ENCODE results near the gene SPAAR. TPM values are rescaled to one million over a fixed set of nuclear protein-coding genes. Genes with fewer than 3 reads are reported as not detected.
A peak's percentile ranks its signal among the peaks of the same experiment; 100 is the strongest.

The SPAAR gene
- total RNA-seq, 2 donors from 2014 or later = 2.5 to 4.0 TPM

GRCh38 chr9:35938474-35939356, 29.4 kb downstream of the SPAAR start:
- intact Hi-C loops (cut with DNase I) = no loop called here
- no peak for DNase-seq (ENCODE audit: low spot score)

- intact Hi-C loops (cut with DNase I) = loop anchor here in 1 of 2 donors (5.0 kb wide), 1 partner anchor 37 kb away; no protein-coding TSS in a partner anchor
These were observed 30.5 kb downstream of the SPAAR start for GRCh38 chr9:35939679-35940250.

GRCh38 chr9:35940458-35941407, 31.4 kb downstream of the SPAAR start:
- DNase-seq (ENCODE audit: low spot score) = no peak
- intact Hi-C loops (cut with DNase I) = loop anchor here in 1 of 2 donors (5.0 kb wide), 1 partner anchor 38 kb away; no protein-coding TSS in a partner anchor

More at GRCh38 chr9:35939679-35940250, 30.5 kb downstream of the SPAAR start:
- DNase-seq (ENCODE audit: low spot score) = no peak

- intact Hi-C loops (cut with DNase I) = loop anchor here in 1 of 2 donors (5.0 kb wide), 1 partner anchor 40 kb away; no protein-coding TSS in a partner anchor
- DNase-seq (ENCODE audit: low spot score) = no peak
These were observed 33.0 kb downstream of the SPAAR start for GRCh38 chr9:35942286-35942685.

- intact Hi-C loops (cut with DNase I) = loop anchor here (2.0 to 5.0 kb wide), 2 partner anchors 41 to 42 kb away; no protein-coding TSS in a partner anchor
- DNase-seq (ENCODE audit: low spot score) = no peak
These were observed 34.9 kb downstream of the SPAAR start for GRCh38 chr9:35944173-35944572.

- intact Hi-C loops (cut with DNase I) = loop anchor here (2.0 to 5.0 kb wide), 2 partner anchors 42 to 43 kb away; no protein-coding TSS in a partner anchor
- DNase-seq (ENCODE audit: low spot score) = no peak
These were observed 35.6 kb downstream of the SPAAR start for GRCh38 chr9:35944841-35945240.

GRCh38 chr9:35945341-35946018, 36.2 kb downstream of the SPAAR start:
- DNase-seq (ENCODE audit: low spot score) = peak; percentile 95
- intact Hi-C loops (cut with DNase I) = loop anchor here in 1 of 2 donors (2.0 kb wide), 1 partner anchor 43 kb away; no protein-coding TSS in a partner anchor

GRCh38 chr9:35948451-35948850, 39.2 kb downstream of the SPAAR start:
- intact Hi-C loops (cut with DNase I) = no loop called here
- DNase-seq (ENCODE audit: low spot score) = no peak

GRCh38 chr9:35948901-35949318, 39.6 kb downstream of the SPAAR start:
- intact Hi-C loops (cut with DNase I) = no loop called here
- DNase-seq (ENCODE audit: low spot score) = no peak

- intact Hi-C loops (cut with DNase I) = loop anchor here in 1 of 2 donors (10.0 kb wide), 1 partner anchor 63 kb away; no protein-coding TSS in a partner anchor
- no peak for DNase-seq (ENCODE audit: low spot score)
These were observed 42.4 kb downstream of the SPAAR start for GRCh38 chr9:35951736-35952135.

GRCh38 chr9:35952526-35953191, 43.4 kb downstream of the SPAAR start:
- intact Hi-C loops (cut with DNase I) = loop anchor here in 1 of 2 donors (10.0 kb wide), 1 partner anchor 62 kb away; no protein-coding TSS in a partner anchor
- no peak for DNase-seq (ENCODE audit: low spot score)

- intact Hi-C loops (cut with DNase I) = loop anchor here (5.0 to 10.0 kb wide), 2 partner anchors 60 to 67 kb away; no protein-coding TSS in a partner anchor
- DNase-seq (ENCODE audit: low spot score) = no peak
These were observed 45.8 kb downstream of the SPAAR start for GRCh38 chr9:35954942-35955546.

- DNase-seq (ENCODE audit: low spot score) = no peak
- intact Hi-C loops (cut with DNase I) = loop anchor here (5.0 to 10.0 kb wide), 2 partner anchors 58 to 66 kb away; no protein-coding TSS in a partner anchor
These were observed 47.4 kb downstream of the SPAAR start for GRCh38 chr9:35956651-35957050.

- DNase-seq (ENCODE audit: low spot score) = no peak
- intact Hi-C loops (cut with DNase I) = loop anchor here (5.0 to 10.0 kb wide), 2 partner anchors 57 to 64 kb away; no protein-coding TSS in a partner anchor
These were observed 49.0 kb downstream of the SPAAR start, which contains the start of gene OR2S2 for GRCh38 chr9:35958104-35958837. TSS of gene OR2S2 (minus strand) at chr9:35958154. CDS start at chr9:35958098, 56 bp downstream.

- intact Hi-C loops (cut with DNase I) = no loop called here
- no peak for DNase-seq (ENCODE audit: low spot score)
These were observed 50.9 kb downstream of the SPAAR start for GRCh38 chr9:35960039-35960655.

Measured in posterior vena cava (tissue), 2 donors.